PC-3 (cell line): ENCODE data around the gene THY1.

Experiments
- CTCF ChIP-seq: fragments of 300-600 bp; sonication (generic); conservative IDR thresholded peaks from 2 replicates; pipeline ENCODE4 v1.5.1; 2017; ENCODE audit warnings: antibody characterized with exemption, low read depth, mild to moderate bottlenecking, low read length
- EZH2 ChIP-seq: fragments of 300-600 bp; sonication (generic); IDR thresholded peaks from one replicate; pipeline ENCODE4 v1.6.1; 2017; ENCODE audit warnings: antibody characterized with exemption, mild to moderate bottlenecking, low read length; ENCODE audit not compliant: unreplicated experiment

DNA sequence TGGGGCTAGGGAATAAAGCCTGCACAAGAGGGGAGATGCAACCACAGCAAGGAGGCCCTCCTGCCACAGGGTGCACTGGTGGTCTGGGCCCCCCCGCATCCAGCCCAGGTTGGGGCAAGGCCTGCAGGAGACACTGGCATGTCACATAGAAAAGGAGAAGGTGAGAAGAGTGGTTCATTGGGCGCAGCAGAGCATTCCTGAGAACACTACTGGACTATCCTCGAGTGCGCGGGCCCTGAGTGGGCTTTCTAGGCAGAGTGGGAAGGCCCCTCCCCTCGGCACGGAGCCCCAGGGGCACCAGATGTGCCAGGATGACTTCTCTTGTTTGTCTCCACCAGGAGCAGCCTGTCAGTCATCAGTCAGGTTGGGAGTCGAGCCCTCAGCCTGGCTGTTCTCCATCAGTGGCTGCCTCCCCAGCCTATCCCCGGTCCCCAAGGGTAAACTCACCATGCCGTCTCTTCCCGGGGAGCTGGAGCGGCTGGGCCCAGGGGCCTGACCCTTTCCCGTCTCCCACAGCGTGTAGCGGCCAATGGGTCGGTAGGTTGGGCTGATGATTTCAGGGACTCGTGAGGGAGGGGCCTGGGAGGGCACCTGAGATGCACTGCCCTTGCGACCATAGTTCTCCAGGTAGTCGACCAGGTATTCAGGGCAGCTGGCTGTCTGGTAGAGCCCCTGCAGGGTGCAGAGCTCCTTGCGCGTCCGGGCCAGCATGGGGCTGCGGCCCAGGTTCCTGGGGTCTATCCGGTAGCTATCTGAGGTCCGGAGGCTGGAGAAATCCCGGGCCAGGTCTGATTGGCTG, 50.5 kb downstream of the THY1 start:
- TF ChIP-seq CTCF = no peak
- no peak for TF ChIP-seq EZH2
